Fibroblast of lung (primary cell): ENCODE data around the gene KCP. TPM values are rescaled to one million over a fixed set of nuclear protein-coding genes. Genes with fewer than 3 reads are reported as not detected.

Experiments used
- DNase-seq, 2 donors: peaks; one replicate each; pipeline versions ENCODE4 v3.0.0 to v3.0.0-alpha.2; 2010; ENCODE audit warnings: low read depth in 2 of 2
- H2AFZ ChIP-seq: 2 replicates; pipeline ENCODE4 v1.5.1; 2012; ENCODE audit warnings: low read length, control low read depth, inconsistent platforms
- H3K27ac ChIP-seq: 2 replicates; pipeline ENCODE4 v1.5.1; 2011; ENCODE audit warnings: low read length, control low read depth; ENCODE audit not compliant: insufficient read depth
- H3K27me3 ChIP-seq: 2 replicates; pipeline ENCODE4 v1.5.1; 2011; ENCODE audit warnings: mild to moderate bottlenecking, low read length; ENCODE audit not compliant: control insufficient read depth, insufficient read depth
- H3K36me3 ChIP-seq: 2 replicates; pipeline ENCODE4 v1.5.1; 2011; ENCODE audit warnings: low read length; ENCODE audit not compliant: control insufficient read depth, insufficient read depth
- H3K4me1 ChIP-seq: 2 replicates; pipeline ENCODE4 v1.5.1; 2011; ENCODE audit warnings: low read length; ENCODE audit not compliant: control insufficient read depth, insufficient read depth; ENCODE audit errors: extremely low read depth
- H3K4me2 ChIP-seq: 2 replicates; pipeline ENCODE4 v1.5.1; 2011; ENCODE audit warnings: low read length, control low read depth; ENCODE audit not compliant: insufficient read depth; ENCODE audit errors: extremely low read depth
- H3K4me3 ChIP-seq, 4 experiments: fragments of 200-600 bp in 1 of 4; sonication (generic) in 1 of 4; replicated peaks in 1 of 4; 2 replicates each; pipeline ENCODE4 v1.5.1; 2011 to 2016; ENCODE audit warnings: low read length in 4 of 4, low read depth in 3 of 4, mild to moderate bottlenecking in 3 of 4, control low read depth in 2 of 4, inconsistent platforms in 1 of 4, mixed read lengths in 1 of 4; ENCODE audit not compliant: insufficient read depth in 1 of 4; ENCODE audit errors: control extremely low read depth in 1 of 4
- H3K79me2 ChIP-seq: 2 replicates; pipeline ENCODE4 v1.5.1; 2012; ENCODE audit warnings: mild to moderate bottlenecking, low read length, inconsistent platforms; ENCODE audit not compliant: control insufficient read depth, insufficient read depth
- H3K9ac ChIP-seq: 2 replicates; pipeline ENCODE4 v1.5.1; 2011; ENCODE audit warnings: mild to moderate bottlenecking, low read length, control low read depth; ENCODE audit not compliant: insufficient read depth
- H3K9me3 ChIP-seq: 2 replicates; pipeline ENCODE4 v1.5.1; 2012; ENCODE audit warnings: low read depth, low read length; ENCODE audit not compliant: control insufficient read depth, insufficient read depth
- H4K20me1 ChIP-seq: 2 replicates; pipeline ENCODE4 v1.5.1; 2011; ENCODE audit warnings: low read length; ENCODE audit not compliant: control insufficient read depth, insufficient read depth; ENCODE audit errors: extremely low read depth
- EZH2 ChIP-seq: IDR thresholded peaks from 2 replicates; pipeline ENCODE4 v1.5.1; 2012; ENCODE audit warnings: low read length, control low read depth, mild to moderate bottlenecking; ENCODE audit errors: missing control alignments
- polyA plus RNA-seq, 2 donors: library from polyadenylated mRNA; depleted of rRNA in 1 of 2; stranded (reverse) in 1 of 2; unstranded in 1 of 2; fragments of >200 nt; gene quantifications; 2 replicates each; pipeline ENCODE4 v1.2.1, GENCODE V29; 2011 to 2012; ENCODE audit warnings: missing spikeins in 1 of 2
- total RNA-seq: library from RNA; depleted of rRNA; stranded (reverse); fragments of >200 nt; gene quantifications from 2 replicates; pipeline ENCODE4 v1.2.1, GENCODE V29; 2014
- TF ChIP-seq, protein P1 (sequence below), 2 donors: IDR thresholded peaks in 1 of 2; conservative IDR thresholded peaks in 1 of 2; 1 replicate in 1 of 2; 2 replicates in 1 of 2; pipeline ENCODE4 v1.5.1; 2011 to 2012; ENCODE audit warnings: low read length in 2 of 2, control low read depth in 1 of 2, inconsistent platforms in 1 of 2, low read depth in 1 of 2, mild to moderate bottlenecking in 1 of 2

KCP gene
- total and polyA plus RNA-seq, 2 donors (not counting 1 experiment from before 2014, with no cell fraction given), result 0.08 to 0.50 TPM

DNA sequence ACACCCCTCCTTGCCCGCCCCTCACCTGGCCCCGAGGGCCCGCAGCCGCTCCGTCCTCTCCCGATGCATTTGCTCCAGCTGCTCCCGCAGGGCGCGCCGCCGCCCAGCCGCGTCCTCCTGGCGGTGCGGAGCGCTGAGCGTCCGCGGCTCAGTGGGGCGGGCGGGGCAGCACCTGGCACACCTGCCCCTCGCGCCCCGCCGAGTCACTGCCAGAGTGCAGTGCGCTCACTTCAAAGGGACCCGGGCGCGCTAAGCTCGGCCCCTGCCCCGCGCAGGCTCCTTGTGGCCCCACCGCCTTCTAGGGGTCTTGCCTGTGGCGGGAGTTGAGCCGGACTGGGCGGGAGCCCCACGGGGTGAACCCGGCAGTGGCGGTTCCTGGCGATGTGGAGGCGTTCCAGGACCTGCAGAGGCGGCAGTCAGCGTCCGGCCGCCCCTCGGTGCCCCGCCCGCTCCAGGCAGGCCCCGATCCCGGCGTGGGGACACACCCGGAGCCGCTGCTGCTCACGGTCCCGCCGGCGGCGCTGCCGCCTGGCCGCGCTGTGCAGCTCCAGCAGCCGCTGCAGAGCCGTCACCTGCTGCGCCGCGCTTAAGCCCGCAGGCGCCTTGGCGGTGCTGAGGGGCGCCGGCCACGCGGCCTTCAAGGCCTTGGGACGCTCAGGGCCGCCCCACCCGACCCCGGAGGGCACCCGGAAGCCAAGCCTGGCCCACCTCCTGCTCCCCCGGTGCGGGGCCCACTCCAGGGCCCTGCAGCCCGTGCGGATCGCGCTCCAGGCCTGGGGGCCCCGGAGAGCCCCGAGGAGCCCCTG lies 41.2 kb downstream of the KCP start:
- H4K20me1 ChIP-seq, result no peaks in the 10 kb centered on the region
- peak overlapping the region; percentile 93 for H3K4me2 ChIP-seq
- H3K27ac ChIP-seq, result no peak overlapping the region
- no peaks in the 10 kb centered on the region for H3K79me2 ChIP-seq
- DNase-seq, result peak; percentile 37 to 42
- peak overlapping the region; percentile 16 for H3K9ac ChIP-seq
- TF ChIP-seq, protein P1, sequence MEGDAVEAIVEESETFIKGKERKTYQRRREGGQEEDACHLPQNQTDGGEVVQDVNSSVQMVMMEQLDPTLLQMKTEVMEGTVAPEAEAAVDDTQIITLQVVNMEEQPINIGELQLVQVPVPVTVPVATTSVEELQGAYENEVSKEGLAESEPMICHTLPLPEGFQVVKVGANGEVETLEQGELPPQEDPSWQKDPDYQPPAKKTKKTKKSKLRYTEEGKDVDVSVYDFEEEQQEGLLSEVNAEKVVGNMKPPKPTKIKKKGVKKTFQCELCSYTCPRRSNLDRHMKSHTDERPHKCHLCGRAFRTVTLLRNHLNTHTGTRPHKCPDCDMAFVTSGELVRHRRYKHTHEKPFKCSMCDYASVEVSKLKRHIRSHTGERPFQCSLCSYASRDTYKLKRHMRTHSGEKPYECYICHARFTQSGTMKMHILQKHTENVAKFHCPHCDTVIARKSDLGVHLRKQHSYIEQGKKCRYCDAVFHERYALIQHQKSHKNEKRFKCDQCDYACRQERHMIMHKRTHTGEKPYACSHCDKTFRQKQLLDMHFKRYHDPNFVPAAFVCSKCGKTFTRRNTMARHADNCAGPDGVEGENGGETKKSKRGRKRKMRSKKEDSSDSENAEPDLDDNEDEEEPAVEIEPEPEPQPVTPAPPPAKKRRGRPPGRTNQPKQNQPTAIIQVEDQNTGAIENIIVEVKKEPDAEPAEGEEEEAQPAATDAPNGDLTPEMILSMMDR (conservative IDR thresholded peaks at IDR 0.05 in 1 of 2, IDR thresholded peaks at IDR 0.05 in 1 of 2; ENCODE audit: low read depth in 1 of 2, low read length in 2 of 2), result no peak
- TF ChIP-seq EZH2, result no peak
- H2AFZ ChIP-seq, result no peak overlapping the region
- no peaks in the 10 kb centered on the region for H3K4me1 ChIP-seq
- H3K36me3 ChIP-seq, result peaks cover 5% of the 10 kb centered on the region
- no peaks in the 10 kb centered on the region for H3K27me3 ChIP-seq
- peak overlapping the region in 3 of 4 experiments; percentile 41 to 52 (median 45) for H3K4me3 ChIP-seq
- H3K9me3 ChIP-seq, result no peaks in the 10 kb centered on the region

DNA sequence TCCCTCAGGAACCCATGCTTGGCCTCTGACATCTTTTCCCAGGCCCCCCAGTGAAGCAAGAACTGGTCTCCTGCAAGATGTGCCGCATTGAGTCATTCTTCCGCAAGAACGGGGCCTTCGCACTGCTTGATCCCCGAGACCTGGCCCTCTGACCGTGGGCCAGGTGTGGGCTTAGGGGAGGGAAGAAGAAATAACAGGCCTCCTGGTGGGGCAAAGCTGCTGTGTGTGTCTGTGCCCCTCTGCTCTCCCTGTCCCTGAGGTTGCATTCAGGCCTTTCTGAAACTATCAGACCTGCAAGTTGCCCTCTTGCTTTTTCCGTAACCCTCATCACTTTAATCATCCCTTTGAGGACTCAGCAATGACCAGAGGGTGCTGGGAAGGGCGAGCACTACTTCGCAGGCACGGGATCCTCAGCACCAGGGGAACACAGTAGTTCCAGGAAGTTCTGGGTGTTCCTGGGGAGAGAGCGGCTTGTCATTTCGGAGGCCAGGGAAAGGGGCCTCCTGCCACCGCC lies 41.8 kb downstream of the KCP start:
- Histone ChIP-seq H3K36me3 (peaks cover 5% of the 10 kb centered on the region), H4K20me1 (no peaks in the 10 kb centered on the region), H3K9me3 (no peaks in the 10 kb centered on the region), H2AFZ (no peak overlapping the region), H3K27me3 (no peaks in the 10 kb centered on the region), H3K79me2 (peaks cover 3% of the 10 kb centered on the region), H3K4me1 (no peaks in the 10 kb centered on the region), H3K27ac (no peak overlapping the region), H3K9ac (no peak overlapping the region), H3K4me2 (no peak overlapping the region), H3K4me3 (peak overlapping the region in 1 of 4 experiments; percentile 52)
- no peak for DNase-seq
- TF ChIP-seq, protein P1 (conservative IDR thresholded peaks at IDR 0.05 in 1 of 2, IDR thresholded peaks at IDR 0.05 in 1 of 2; ENCODE audit: low read depth in 1 of 2, low read length in 2 of 2), result no peak
- no peak for TF ChIP-seq EZH2

DNA sequence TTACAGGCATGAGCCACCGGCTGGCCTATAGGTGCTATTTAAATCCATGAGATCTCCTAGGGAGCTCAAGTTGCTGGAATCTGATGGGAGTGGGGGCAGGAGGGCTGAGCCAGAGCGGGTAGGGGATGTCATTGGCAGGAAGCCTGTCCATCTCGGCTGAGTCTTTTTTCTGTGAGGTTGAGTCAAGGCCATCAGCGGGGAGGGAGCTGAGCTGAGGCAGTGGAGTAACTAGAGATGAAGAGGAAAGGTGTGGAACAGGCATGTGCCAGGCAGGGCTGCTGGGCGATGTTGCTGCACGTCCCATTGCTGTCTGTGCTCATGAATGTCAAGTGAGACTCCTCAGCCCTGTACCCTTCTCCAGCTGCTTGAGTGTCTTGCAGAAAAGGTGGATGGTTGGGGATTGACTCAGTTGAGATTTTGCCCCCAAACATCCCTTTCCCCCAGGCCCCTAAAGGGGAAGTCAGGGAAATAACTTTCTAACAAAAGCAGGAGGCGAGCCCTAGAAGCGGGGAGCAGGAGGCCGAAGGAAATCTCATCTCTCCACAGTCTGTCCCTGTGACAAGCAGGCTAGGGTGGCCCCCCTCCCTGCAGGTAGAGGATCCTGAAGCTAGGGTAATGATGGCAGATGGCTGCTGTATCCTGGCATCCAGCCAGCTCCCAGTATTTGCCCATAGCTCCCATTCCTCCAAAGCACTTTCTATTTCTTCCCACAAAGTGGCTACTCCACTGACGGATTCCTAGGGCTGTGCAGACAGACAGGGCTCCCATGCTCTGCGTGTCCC lies 42.5 kb downstream of the KCP start:
- Histone ChIP-seq H3K27me3 (no peaks in the 10 kb centered on the region), H3K36me3 (peaks cover 5% of the 10 kb centered on the region), H4K20me1 (no peaks in the 10 kb centered on the region), H2AFZ (no peak overlapping the region), H3K9ac (no peak overlapping the region), H3K27ac (no peak overlapping the region), H3K4me1 (no peaks in the 10 kb centered on the region), H3K9me3 (no peaks in the 10 kb centered on the region), H3K4me3 (no peak overlapping the region), H3K4me2 (no peak overlapping the region), H3K79me2 (peaks cover 8% of the 10 kb centered on the region)
- no peak for TF ChIP-seq EZH2
- TF ChIP-seq, protein P1 (conservative IDR thresholded peaks at IDR 0.05 in 1 of 2, IDR thresholded peaks at IDR 0.05 in 1 of 2; ENCODE audit: low read depth in 1 of 2, low read length in 2 of 2), result no peak
- peak in 1 of 2 donors; percentile 42 for DNase-seq
